IMR-90 (cell line): ENCODE measurements around the gene TRPM3. TPM values are rescaled to one million over a fixed set of nuclear protein-coding genes. Genes with fewer than 3 reads are reported as not detected.

Experiments used
- ATAC-seq: fragments of 200-7000 bp; cut with Tn5 transposase; 2 replicates; pipeline ENCODE4 v1.9.1; 2020; ENCODE audit warnings: low read depth, mild to moderate bottlenecking, moderate library complexity
- BruUV-seq: library from RNA; stranded (reverse); fragments of 400-500 nt; replicated peaks from 2 replicates; lab custom pipeline; 2021; lab: Mats Ljungman, UMichigan
- CTCF ChIA-PET: fragments of 300-600 bp; formaldehyde crosslinking; extraction: SDS; loops from one replicate; lab custom pipeline; 2021; ENCODE audit warnings: antibody characterized with exemption; lab: Yijun Ruan, JAX
- POLR2A ChIA-PET: fragments of 300-600 bp; sonication (Branson Sonifier 250); formaldehyde crosslinking; loops from one replicate; lab custom pipeline; 2022; ENCODE audit warnings: antibody characterized with exemption; ENCODE audit not compliant: unreplicated experiment; lab: Charles Lee
- DNase-seq: peaks from one replicate; pipeline ENCODE4 v3.0.0; 2013
- H2AFZ ChIP-seq: replicated peaks from 2 replicates; pipeline ENCODE3; 2013; ENCODE audit warnings: low read length, mild to moderate bottlenecking; ENCODE audit not compliant: poor library complexity
- H2AK5ac ChIP-seq: 2 replicates; pipeline ENCODE4 v1.6.1; 2013; ENCODE audit warnings: low read depth, low read length, inconsistent platforms
- H2AK9ac ChIP-seq: replicated peaks from 2 replicates; pipeline ENCODE3; 2013; ENCODE audit warnings: mild to moderate bottlenecking, low read depth, low read length, moderate library complexity; ENCODE audit not compliant: poor library complexity
- H2BK120ac ChIP-seq: 2 replicates; pipeline ENCODE4 v1.6.1; 2013; ENCODE audit warnings: low read depth, low read length, inconsistent platforms
- H2BK15ac ChIP-seq: 3 replicates; pipeline ENCODE4 v1.6.1; 2013; ENCODE audit warnings: low read depth, low read length, inconsistent platforms
- H2BK20ac ChIP-seq: 2 replicates; pipeline ENCODE4 v1.6.1; 2013; ENCODE audit warnings: low read depth, mild to moderate bottlenecking, inconsistent platforms, low read length, moderate library complexity
- H2BK5ac ChIP-seq: 2 replicates; pipeline ENCODE4 v1.6.1; 2013; ENCODE audit warnings: mild to moderate bottlenecking, low read depth, low read length, inconsistent platforms; ENCODE audit not compliant: poor library complexity, severe bottlenecking
- H3K14ac ChIP-seq: replicated peaks from 2 replicates; pipeline ENCODE4 v1.6.1; 2013; ENCODE audit warnings: low read depth, low read length, inconsistent platforms
- H3K18ac ChIP-seq: 2 replicates; pipeline ENCODE4 v1.6.1; 2013; ENCODE audit warnings: low read depth, low read length, control low read depth
- H3K23ac ChIP-seq: 2 replicates; pipeline ENCODE4 v1.6.1; 2013; ENCODE audit warnings: low read depth, low read length, inconsistent platforms
- H3K27ac ChIP-seq: 2 replicates; pipeline ENCODE4 v1.5.1; 2013; ENCODE audit warnings: mild to moderate bottlenecking, control low read depth, low read length; ENCODE audit not compliant: insufficient read depth
- H3K27me3 ChIP-seq: 2 replicates; pipeline ENCODE4 v1.6.1; 2013; ENCODE audit warnings: low read length; ENCODE audit not compliant: control insufficient read depth, insufficient read depth
- H3K36me3 ChIP-seq: 2 replicates; pipeline ENCODE4 v1.6.1; 2013; ENCODE audit warnings: low read length, mixed read lengths; ENCODE audit not compliant: control insufficient read depth, insufficient read depth
- H3K4ac ChIP-seq: 2 replicates; pipeline ENCODE4 v1.6.1; 2013; ENCODE audit warnings: low read depth, low read length, inconsistent platforms
- H3K4me1 ChIP-seq: 2 replicates; pipeline ENCODE4 v1.6.1; 2013; ENCODE audit warnings: low read length, mixed read lengths; ENCODE audit not compliant: control insufficient read depth, insufficient read depth
- H3K4me2 ChIP-seq: 2 replicates; pipeline ENCODE4 v1.6.1; 2013; ENCODE audit warnings: low read depth, mild to moderate bottlenecking, control low read depth, low read length, moderate library complexity
- H3K4me3 ChIP-seq: 2 replicates; pipeline ENCODE4 v1.5.1; 2013; ENCODE audit warnings: low read depth, mild to moderate bottlenecking, control low read depth, low read length, moderate library complexity; ENCODE audit not compliant: insufficient read depth
- H3K56ac ChIP-seq: 2 replicates; pipeline ENCODE4 v1.6.1; 2013; ENCODE audit warnings: low read length, inconsistent platforms; ENCODE audit not compliant: insufficient read depth; ENCODE audit errors: extremely low read depth
- H3K79me1 ChIP-seq, 2 experiments: 2 replicates each; pipeline ENCODE4 v1.6.1; 2013; ENCODE audit warnings: low read length in 2 of 2, inconsistent platforms in 1 of 2, low read depth in 1 of 2
- H3K9ac ChIP-seq: 2 replicates; pipeline ENCODE4 v1.6.1; 2013; ENCODE audit warnings: low read depth, low read length, control low read depth
- H3K9me1 ChIP-seq: 2 replicates; pipeline ENCODE4 v1.6.1; 2013; ENCODE audit warnings: low read length, inconsistent platforms; ENCODE audit not compliant: insufficient read depth
- H3K9me3 ChIP-seq: 2 replicates; pipeline ENCODE4 v1.6.1; 2013; ENCODE audit warnings: low read length; ENCODE audit not compliant: control insufficient read depth, insufficient read depth
- H4K20me1 ChIP-seq: 2 replicates; pipeline ENCODE4 v1.6.1; 2013; ENCODE audit warnings: low read length, inconsistent platforms; ENCODE audit not compliant: insufficient read depth
- H4K5ac ChIP-seq: 2 replicates; pipeline ENCODE4 v1.6.1; 2013; ENCODE audit warnings: mild to moderate bottlenecking, low read depth, low read length, control low read depth
- H4K8ac ChIP-seq, 2 experiments: 2 replicates each; pipeline ENCODE4 v1.6.1; 2013; ENCODE audit warnings: low read depth in 2 of 2, low read length in 2 of 2, control low read depth in 1 of 2, inconsistent platforms in 1 of 2
- H4K91ac ChIP-seq: 2 replicates; pipeline ENCODE4 v1.6.1; 2013; ENCODE audit warnings: low read depth, low read length, inconsistent platforms; ENCODE audit not compliant: insufficient read depth
- BHLHE40 ChIP-seq: fragments of 150-350 bp; IDR thresholded peaks from 2 replicates; pipeline ENCODE4 v1.6.1; 2016; ENCODE audit warnings: mild to moderate bottlenecking, low read depth, low read length
- CEBPB ChIP-seq: IDR thresholded peaks from 2 replicates; pipeline ENCODE4 v1.6.1; 2012; ENCODE audit warnings: low read depth, low read length, improper control_type of control experiment
- CHD1 ChIP-seq: IDR thresholded peaks from 2 replicates; pipeline ENCODE4 v1.6.1; 2012; ENCODE audit warnings: low read depth, low read length, improper control_type of control experiment
- FOS ChIP-seq: fragments of 150-350 bp; IDR thresholded peaks from 2 replicates; pipeline ENCODE4 v1.6.1; 2016; ENCODE audit warnings: low read depth, low read length
- MAFK ChIP-seq: IDR thresholded peaks from 2 replicates; pipeline ENCODE4 v1.6.1; 2012; ENCODE audit warnings: low read depth, low read length, improper control_type of control experiment
- MAZ ChIP-seq: IDR thresholded peaks from 2 replicates; pipeline ENCODE4 v1.6.1; 2012; ENCODE audit warnings: low read depth, mild to moderate bottlenecking, low read length, improper control_type of control experiment, moderate library complexity, borderline replicate concordance
- MXI1 ChIP-seq: IDR thresholded peaks from 2 replicates; pipeline ENCODE4 v1.6.1; 2012; ENCODE audit warnings: low read depth, mild to moderate bottlenecking, low read length, moderate library complexity, borderline replicate concordance
- NFE2L2 ChIP-seq: fragments of 150-350 bp; IDR thresholded peaks from 2 replicates; pipeline ENCODE4 v1.6.1; 2016; ENCODE audit warnings: low read depth, mild to moderate bottlenecking, low read length
- RAD21 ChIP-seq: IDR thresholded peaks from 2 replicates; pipeline ENCODE4 v1.6.1; 2012; ENCODE audit warnings: low read length, improper control_type of control experiment
- RCOR1 ChIP-seq: IDR thresholded peaks from 2 replicates; pipeline ENCODE4 v1.6.1; 2012; ENCODE audit warnings: mild to moderate bottlenecking, low read length, improper control_type of control experiment; ENCODE audit not compliant: insufficient replicate concordance
- SMC3 ChIP-seq: fragments of 150-350 bp; IDR thresholded peaks from 2 replicates; pipeline ENCODE4 v1.6.1; 2016; ENCODE audit warnings: low read depth, mild to moderate bottlenecking, antibody characterized with exemption, low read length, moderate library complexity
- USF2 ChIP-seq: fragments of 150-350 bp; IDR thresholded peaks from 2 replicates; pipeline ENCODE4 v1.6.1; 2017; ENCODE audit warnings: mild to moderate bottlenecking, antibody characterized with exemption, low read length, low read depth
- WGBS, 2 experiments: methylation state at CpG; one replicate each; pipeline versions ENCODE4 v1.1.5 to v1.1.7; 2013; ENCODE audit warnings: missing lambda C conversion rate in 2 of 2; ENCODE audit not compliant: insufficient read length in 1 of 2; ENCODE audit errors: extremely low coverage in 2 of 2; 5-methylcytosine and 5-hydroxymethylcytosine counted together
- dilution Hi-C: fragments of 300-500 bp; cut with HindIII; formaldehyde crosslinking; loops from one replicate; pipeline ENCODE4 v1.14.3; 2018; ENCODE audit warnings: low sequenced_read_pairs; ENCODE audit not compliant: unreplicated experiment
- in situ Hi-C: fragments of 300-500 bp; cut with MboI; formaldehyde crosslinking; loops from 3 replicates; pipeline ENCODE4 v1.14.3; 2019; ENCODE audit warnings: low sequenced_read_pairs, inconsistent platforms, mixed read lengths
- intact Hi-C: fragments of 100-400 bp; cut with micrococcal nuclease; formaldehyde crosslinking; loops from 2 replicates; pipeline ENCODE4 v1.10.0; 2022
- polyA plus RNA-seq, 3 experiments: library from polyadenylated mRNA; depleted of rRNA; stranded (reverse); fragments of >200 nt; gene quantifications; 2 replicates each; pipeline ENCODE4 v1.2.3, GENCODE V29; 2012; ENCODE audit warnings: low replicate concordance in 1 of 3
- total RNA-seq: library from RNA; depleted of rRNA; stranded (reverse); fragments of >200 nt; gene quantifications from 2 replicates; pipeline ENCODE4 v1.2.3, GENCODE V29; 2012

TRPM3 gene
- total and polyA plus RNA-seq, 2 of the 4 experiments (the other 2 are of a cell fraction) = not detected

GRCh38 chr9:70814597-70814996 is 306.8 kb downstream of the TRPM3 start:
- H2BK5ac ChIP-seq = no peak overlapping the region
- no peak overlapping the region for H3K4me3 ChIP-seq
- dilution Hi-C loops = no loop called here
- H3K9me3 ChIP-seq = no peaks in the 10 kb centered on the region
- WGBS, 2 experiments = no CpG with 5 or more reads among the region's 2 CpGs
- ATAC-seq = no peak
- no peak overlapping the region for H2BK120ac ChIP-seq
- no peak for TF ChIP-seq USF2
- no peak for TF ChIP-seq SMC3
- TF ChIP-seq CHD1 = no peak
- no peak for TF ChIP-seq CEBPB
- TF ChIP-seq MAFK = no peak
- no peak for TF ChIP-seq FOS
- TF ChIP-seq NFE2L2 = no peak
- TF ChIP-seq MAZ = no peak
- no peak for TF ChIP-seq RAD21
- TF ChIP-seq MXI1 = no peak
- TF ChIP-seq BHLHE40 = no peak
- TF ChIP-seq RCOR1 = no peak
- H3K4me1 ChIP-seq = no peaks in the 10 kb centered on the region
- in situ Hi-C loops = no loop called here
- no peak overlapping the region for H4K8ac ChIP-seq
- H3K36me3 ChIP-seq = no peaks in the 10 kb centered on the region
- no peaks in the 10 kb centered on the region for H3K9me1 ChIP-seq
- no peak overlapping the region for H3K4me2 ChIP-seq
- no peak overlapping the region for H3K4ac ChIP-seq
- no peak overlapping the region for H3K18ac ChIP-seq
- H3K9ac ChIP-seq = no peak overlapping the region
- no peaks in the 10 kb centered on the region for H3K27me3 ChIP-seq
- no peak overlapping the region for H3K14ac ChIP-seq
- no TSS peak for BruUV-seq
- no peak overlapping the region for H2AFZ ChIP-seq
- H3K23ac ChIP-seq = no peak overlapping the region
- H4K20me1 ChIP-seq = no peaks in the 10 kb centered on the region
- no peak overlapping the region for H3K27ac ChIP-seq
- DNase-seq = no peak
- no peak overlapping the region for H4K91ac ChIP-seq
- no peak overlapping the region for H2BK20ac ChIP-seq
- H2AK5ac ChIP-seq = no peak overlapping the region
- H3K79me1 ChIP-seq = no peaks in the 10 kb centered on the region
- CTCF ChIA-PET = no interaction called here
- no peak overlapping the region for H2BK15ac ChIP-seq
- no peak overlapping the region for H4K5ac ChIP-seq
- H3K56ac ChIP-seq = no peak overlapping the region
- intact Hi-C loops = no loop called here
- POLR2A ChIA-PET = no interaction called here
- no peak overlapping the region for H2AK9ac ChIP-seq
